ENCODE results near the gene KPNA3.
"Not testable (repeated sequence)": the region's sequence is repeated elsewhere in the genome, so short reads cannot be mapped to it uniquely, and the experiment has no call there.

The KPNA3 gene

DNA sequence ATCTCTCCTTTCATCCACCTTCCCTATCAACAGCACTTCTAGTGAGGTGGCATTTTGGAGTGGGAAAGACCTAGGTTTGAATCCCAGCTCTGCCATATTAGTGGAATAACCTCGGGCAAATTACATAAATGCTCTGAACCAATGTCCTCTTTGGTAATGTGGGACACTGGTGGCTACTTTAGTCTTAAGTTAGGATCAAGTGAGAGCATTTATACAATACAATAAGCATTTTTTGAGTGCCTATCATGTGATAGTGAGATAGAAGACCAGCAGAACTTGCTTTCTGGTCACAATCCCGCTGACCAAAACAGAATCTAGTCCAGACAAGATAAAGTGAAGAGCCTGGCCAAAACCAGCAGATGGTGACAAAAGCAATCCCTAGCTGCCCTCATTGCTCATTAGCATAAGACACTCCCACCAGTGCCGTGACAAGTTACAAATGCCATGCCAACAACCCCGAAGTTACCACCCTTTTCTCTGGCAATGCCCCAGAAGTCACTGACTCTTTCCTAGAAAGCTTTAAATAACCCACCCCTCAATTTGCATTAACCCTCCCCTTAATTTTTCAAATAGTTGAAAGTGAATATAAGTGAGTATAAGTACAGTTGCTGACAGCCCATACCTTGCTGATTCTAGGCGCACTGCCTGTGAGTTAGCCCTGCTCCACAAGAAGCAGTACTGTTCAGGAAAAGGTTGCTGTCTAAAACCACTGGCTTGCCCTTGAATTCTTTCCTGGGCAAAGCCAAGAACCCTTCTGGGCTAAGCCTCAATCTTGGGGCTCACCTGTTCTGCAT lies 28.9 kb upstream of the KPNA3 start:
- ChIA-PET CTCF (no interaction called here), POLR2A (interaction anchor here (0.7 kb wide), 1 partner anchor 31 kb away, joined by 3 read pairs; no protein-coding TSS in a partner anchor)
- WGBS (ENCODE audit: insufficient coverage): 100% methylated on average over 3 of the region's 5 CpGs
- Histone ChIP-seq H3K27ac (ENCODE audit: insufficient read depth in 1 of 2, low read depth in 1 of 2, low read length in 2 of 2, poor library complexity in 1 of 2, severe bottlenecking in 2 of 2) (no peak overlapping the region), H3K9me3 (ENCODE audit: control extremely low read depth in 1 of 5, control insufficient read depth in 4 of 5, insufficient read depth in 2 of 5, low read depth in 1 of 5, low read length in 4 of 5) (no peaks in the 10 kb centered on the region), H3K4me3 (ENCODE audit: control insufficient read depth in 1 of 7, extremely low read depth in 1 of 7, insufficient read depth in 4 of 7, low read depth in 2 of 7, low read length in 6 of 7) (no peak overlapping the region), H3K4me1 (ENCODE audit: control extremely low read depth in 1 of 4, control insufficient read depth in 4 of 4, insufficient read depth in 4 of 4, low read length in 3 of 4) (peaks cover 0 to 2% (median 0%) of the 10 kb centered on the region in 4 experiments), H3K27me3 (replicated peaks in 2 of 5; ENCODE audit: control insufficient read depth in 4 of 5, insufficient read depth in 5 of 5, low read length in 4 of 5) (no peaks in the 10 kb centered on the region), H3K36me3 (ENCODE audit: control insufficient read depth in 4 of 4, insufficient read depth in 4 of 4, low read length in 3 of 4) (no peaks in the 10 kb centered on the region)
- peak in 2 of 3 donors; percentile 28 to 37 for DNase-seq

DNA sequence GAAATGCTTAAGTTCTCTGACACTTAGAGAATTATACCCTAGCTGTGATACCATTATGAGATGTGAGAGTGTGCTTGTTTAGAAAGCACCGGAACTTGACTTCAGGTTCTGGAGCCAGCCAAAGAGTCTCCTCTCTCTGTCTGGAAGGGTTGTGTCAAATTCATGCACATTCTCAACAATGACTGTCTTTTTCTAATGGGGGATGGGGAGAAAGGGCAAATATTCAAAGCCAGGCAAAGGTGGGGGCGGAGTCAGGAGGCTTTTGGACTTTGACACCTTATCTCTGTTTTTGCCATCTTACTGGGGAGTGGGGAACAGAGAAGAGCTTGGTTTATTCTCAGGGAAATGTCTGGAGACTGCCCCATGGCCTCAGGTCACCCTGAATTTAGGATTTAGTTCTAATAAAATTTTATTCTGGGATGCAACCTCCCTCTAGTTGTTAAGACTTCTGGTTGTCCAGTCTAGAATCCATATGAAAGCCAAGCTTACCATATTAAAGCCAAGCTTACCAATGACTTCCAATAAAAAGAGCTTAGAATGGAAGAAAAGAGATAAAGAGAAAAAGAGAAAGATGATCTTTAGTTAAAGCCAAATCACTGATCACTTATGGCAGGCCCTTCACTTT lies 28.2 kb upstream of the KPNA3 start:
- WGBS (ENCODE audit: insufficient coverage): 92% methylated on average over 2 of the region's 2 CpGs
- ChIA-PET CTCF (no interaction called here), POLR2A (no interaction called here)
- H3K4me3 ChIP-seq (ENCODE audit: control insufficient read depth in 1 of 7, extremely low read depth in 1 of 7, insufficient read depth in 4 of 7, low read depth in 2 of 7, low read length in 6 of 7): no peak overlapping the region
- H3K27me3 ChIP-seq (replicated peaks in 2 of 5; ENCODE audit: control insufficient read depth in 4 of 5, insufficient read depth in 5 of 5, low read length in 4 of 5): no peaks in the 10 kb centered on the region
- H3K9me3 ChIP-seq (ENCODE audit: control extremely low read depth in 1 of 5, control insufficient read depth in 4 of 5, insufficient read depth in 2 of 5, low read depth in 1 of 5, low read length in 4 of 5): no peaks in the 10 kb centered on the region
- no peaks in the 10 kb centered on the region for H3K36me3 ChIP-seq (ENCODE audit: control insufficient read depth in 4 of 4, insufficient read depth in 4 of 4, low read length in 3 of 4)
- H3K4me1 ChIP-seq (ENCODE audit: control extremely low read depth in 1 of 4, control insufficient read depth in 4 of 4, insufficient read depth in 4 of 4, low read length in 3 of 4): no peaks in the 10 kb centered on the region
- no peak overlapping the region for H3K27ac ChIP-seq (ENCODE audit: insufficient read depth in 1 of 2, low read depth in 1 of 2, low read length in 2 of 2, poor library complexity in 1 of 2, severe bottlenecking in 2 of 2)
- no peak for DNase-seq

DNA sequence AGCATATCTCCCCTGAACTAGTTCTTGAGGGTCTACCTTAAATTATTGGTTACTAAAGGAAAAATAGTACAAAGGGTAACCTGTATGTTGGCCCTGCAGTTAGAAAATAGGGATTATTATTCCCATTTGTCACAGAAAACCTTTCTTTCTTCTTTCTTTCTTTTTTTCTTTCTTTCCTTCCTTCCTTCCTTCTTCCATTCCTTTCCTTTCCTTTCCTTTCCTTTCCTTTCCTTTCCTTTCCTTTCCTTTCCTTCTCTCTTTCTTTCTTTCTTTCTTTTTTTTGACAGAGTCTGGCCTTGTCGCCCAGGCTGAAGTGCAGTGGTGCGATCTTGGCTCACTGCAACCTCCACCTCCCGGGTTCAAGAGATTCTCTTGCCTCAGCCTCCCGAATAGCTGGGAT lies 23.6 kb upstream of the KPNA3 start:
- DNase-seq; H3K4me1 ChIP-seq (ENCODE audit: control extremely low read depth in 1 of 4, control insufficient read depth in 4 of 4, insufficient read depth in 4 of 4, low read length in 3 of 4); H3K4me3 ChIP-seq (ENCODE audit: control insufficient read depth in 1 of 7, extremely low read depth in 1 of 7, insufficient read depth in 4 of 7, low read depth in 2 of 7, low read length in 6 of 7); H3K9me3 ChIP-seq (ENCODE audit: control extremely low read depth in 1 of 5, control insufficient read depth in 4 of 5, insufficient read depth in 2 of 5, low read depth in 1 of 5, low read length in 4 of 5); H3K36me3 ChIP-seq (ENCODE audit: control insufficient read depth in 4 of 4, insufficient read depth in 4 of 4, low read length in 3 of 4); H3K27me3 ChIP-seq (replicated peaks in 2 of 5; ENCODE audit: control insufficient read depth in 4 of 5, insufficient read depth in 5 of 5, low read length in 4 of 5); POLR2A ChIA-PET; H3K27ac ChIP-seq (ENCODE audit: insufficient read depth in 1 of 2, low read depth in 1 of 2, low read length in 2 of 2, poor library complexity in 1 of 2, severe bottlenecking in 2 of 2): not testable (repeated sequence)
- CTCF ChIA-PET: interaction anchor here (1.0 to 1.4 kb wide), 3 partner anchors 9 to 12 kb away, joined by 3 to 6 read pairs (median 4); no protein-coding TSS in a partner anchor
- WGBS (ENCODE audit: insufficient coverage): 100% methylated on average over 3 of the region's 4 CpGs

DNA sequence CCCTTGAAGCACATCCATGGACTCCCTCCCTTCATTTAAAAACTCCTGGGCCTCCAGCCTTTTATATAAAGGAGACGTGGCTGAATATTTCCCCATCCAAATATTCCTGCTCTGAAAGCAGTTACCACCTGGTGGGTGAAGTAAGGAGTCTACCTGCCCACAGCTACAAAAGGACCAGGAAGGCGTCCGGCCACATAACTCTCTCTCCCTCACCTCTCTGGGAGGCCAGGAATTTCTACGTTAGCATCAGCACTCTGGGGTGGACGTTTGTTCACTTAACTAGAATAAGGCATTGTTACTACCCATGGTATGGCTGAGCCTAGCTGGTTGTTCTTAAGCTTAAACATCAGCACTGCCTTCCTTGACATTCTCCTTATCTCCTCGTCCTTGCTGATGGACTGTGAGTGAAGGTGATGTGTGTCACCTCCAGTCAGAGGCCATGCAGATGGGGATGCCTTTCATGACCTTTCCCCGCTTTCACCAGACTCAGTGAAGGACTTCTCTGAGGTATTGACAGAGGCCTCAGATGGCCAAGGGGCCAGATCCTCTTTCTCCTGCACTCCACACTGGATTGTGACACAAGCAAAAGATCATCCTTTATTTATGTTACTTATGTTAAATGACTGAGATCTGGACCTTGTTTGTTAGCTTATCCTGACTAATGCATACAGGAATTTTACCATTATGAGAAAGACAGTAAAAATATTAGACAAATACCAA lies 22.2 kb upstream of the KPNA3 start:
- 97% methylated on average over 4 of the region's 7 CpGs for WGBS (ENCODE audit: insufficient coverage)
- DNase-seq: no peak
- Histone ChIP-seq H3K4me1 (ENCODE audit: control extremely low read depth in 1 of 4, control insufficient read depth in 4 of 4, insufficient read depth in 4 of 4, low read length in 3 of 4) (no peaks in the 10 kb centered on the region), H3K36me3 (ENCODE audit: control insufficient read depth in 4 of 4, insufficient read depth in 4 of 4, low read length in 3 of 4) (no peaks in the 10 kb centered on the region), H3K4me3 (ENCODE audit: control insufficient read depth in 1 of 7, extremely low read depth in 1 of 7, insufficient read depth in 4 of 7, low read depth in 2 of 7, low read length in 6 of 7) (no peak overlapping the region), H3K27me3 (replicated peaks in 2 of 5; ENCODE audit: control insufficient read depth in 4 of 5, insufficient read depth in 5 of 5, low read length in 4 of 5) (no peaks in the 10 kb centered on the region), H3K27ac (ENCODE audit: insufficient read depth in 1 of 2, low read depth in 1 of 2, low read length in 2 of 2, poor library complexity in 1 of 2, severe bottlenecking in 2 of 2) (no peak overlapping the region), H3K9me3 (ENCODE audit: control extremely low read depth in 1 of 5, control insufficient read depth in 4 of 5, insufficient read depth in 2 of 5, low read depth in 1 of 5, low read length in 4 of 5) (no peaks in the 10 kb centered on the region)
- ChIA-PET CTCF (interaction anchor here (0.8 to 1.4 kb wide), 2 partner anchors 9 to 10 kb away, joined by 3 to 4 read pairs; no protein-coding TSS in a partner anchor), POLR2A (no interaction called here)

DNA sequence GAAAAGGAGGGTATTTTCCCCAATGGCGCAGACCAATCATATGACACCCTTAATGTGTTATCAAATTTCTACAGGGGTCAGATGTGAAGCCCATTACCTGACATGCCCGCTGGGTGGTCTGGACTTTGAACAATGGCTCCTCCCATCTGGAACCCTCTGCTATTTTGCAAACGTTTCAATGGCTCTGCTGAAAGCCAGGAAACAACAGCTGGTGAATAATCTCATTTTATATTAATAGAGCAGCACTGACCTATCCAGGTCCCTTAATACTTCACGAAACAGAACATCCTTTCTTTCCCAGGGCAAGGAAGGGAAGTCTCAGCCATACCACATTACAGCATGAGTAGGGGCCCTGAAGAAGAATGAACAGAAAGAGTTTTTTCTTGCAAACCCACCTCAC lies 20.3 kb upstream of the KPNA3 start:
- WGBS (ENCODE audit: insufficient coverage): 91% methylated on average over 3 of the region's 4 CpGs
- ChIA-PET POLR2A (interaction anchor here (0.5 kb wide), 1 partner anchor 16 kb away, joined by 4 read pairs; no protein-coding TSS in a partner anchor), CTCF (no interaction called here)

DNA sequence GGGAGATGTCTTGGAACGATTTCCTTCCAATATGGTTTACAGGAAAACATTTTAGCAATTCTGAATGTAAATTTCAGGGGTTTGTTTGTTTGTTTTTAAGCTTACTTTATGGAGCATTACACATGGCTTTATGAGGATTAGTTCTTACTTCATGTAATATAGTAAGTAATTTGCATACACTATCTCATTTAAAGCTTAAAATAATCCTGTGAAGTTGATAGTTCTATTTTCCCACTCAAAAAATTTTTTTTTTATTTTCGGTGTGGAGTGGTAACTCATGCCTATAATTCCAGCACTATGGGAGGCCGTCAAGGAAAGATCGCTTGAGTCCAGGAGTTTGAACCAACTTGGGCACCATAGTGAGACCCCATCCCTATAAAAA lies 19.0 kb upstream of the KPNA3 start:
- ChIA-PET POLR2A (no interaction called here), CTCF (no interaction called here)
- WGBS (ENCODE audit: insufficient coverage): no CpG with 5 or more reads among the region's 4 CpGs

More for the DNA sequence above, 20.3 kb upstream of the KPNA3 start:
- Histone ChIP-seq H3K36me3 (ENCODE audit: control insufficient read depth in 4 of 4, insufficient read depth in 4 of 4, low read length in 3 of 4) (no peaks in the 10 kb centered on the region), H3K27ac (ENCODE audit: insufficient read depth in 1 of 2, low read depth in 1 of 2, low read length in 2 of 2, poor library complexity in 1 of 2, severe bottlenecking in 2 of 2) (no peak overlapping the region), H3K9me3 (ENCODE audit: control extremely low read depth in 1 of 5, control insufficient read depth in 4 of 5, insufficient read depth in 2 of 5, low read depth in 1 of 5, low read length in 4 of 5) (no peaks in the 10 kb centered on the region), H3K4me1 (ENCODE audit: control extremely low read depth in 1 of 4, control insufficient read depth in 4 of 4, insufficient read depth in 4 of 4, low read length in 3 of 4) (no peaks in the 10 kb centered on the region), H3K4me3 (ENCODE audit: control insufficient read depth in 1 of 7, extremely low read depth in 1 of 7, insufficient read depth in 4 of 7, low read depth in 2 of 7, low read length in 6 of 7) (no peak overlapping the region), H3K27me3 (replicated peaks in 2 of 5; ENCODE audit: control insufficient read depth in 4 of 5, insufficient read depth in 5 of 5, low read length in 4 of 5) (no peaks in the 10 kb centered on the region)
- no peak for DNase-seq

More for the DNA sequence above, 19.0 kb upstream of the KPNA3 start:
- DNase-seq: no peak
- Histone ChIP-seq H3K27me3 (replicated peaks in 2 of 5; ENCODE audit: control insufficient read depth in 4 of 5, insufficient read depth in 5 of 5, low read length in 4 of 5) (peaks cover 0 to 2% (median 0%) of the 10 kb centered on the region in 5 experiments), H3K4me1 (ENCODE audit: control extremely low read depth in 1 of 4, control insufficient read depth in 4 of 4, insufficient read depth in 4 of 4, low read length in 3 of 4) (no peaks in the 10 kb centered on the region), H3K4me3 (ENCODE audit: control insufficient read depth in 1 of 7, extremely low read depth in 1 of 7, insufficient read depth in 4 of 7, low read depth in 2 of 7, low read length in 6 of 7) (no peak overlapping the region), H3K27ac (ENCODE audit: insufficient read depth in 1 of 2, low read depth in 1 of 2, low read length in 2 of 2, poor library complexity in 1 of 2, severe bottlenecking in 2 of 2) (no peak overlapping the region), H3K9me3 (ENCODE audit: control extremely low read depth in 1 of 5, control insufficient read depth in 4 of 5, insufficient read depth in 2 of 5, low read depth in 1 of 5, low read length in 4 of 5) (no peaks in the 10 kb centered on the region), H3K36me3 (ENCODE audit: control insufficient read depth in 4 of 4, insufficient read depth in 4 of 4, low read length in 3 of 4) (no peaks in the 10 kb centered on the region)

Data from common myeloid progenitor, CD34-positive (primary cell).